Stimulated activated CD8-positive, alpha-beta memory T cell treated with anti-CD3 and anti-CD28 coated beads, Interleukin-4, amount 100 ng/mL, for 1 hour (primary cell): ENCODE data around the gene HSD17B11.
"Not testable (repeated sequence)": the region's sequence is repeated elsewhere in the genome, so short reads cannot be mapped to it uniquely, and the experiment has no call there.

Source experiments
- DNase-seq, 2 donors: peaks; one replicate each; pipeline ENCODE4 v3.0.0-alpha.2; 2020; ENCODE audit warnings: low read depth in 2 of 2, low spot score in 1 of 2

Gene HSD17B11

GRCh38 chr4:87405211-87405820 is 14.3 kb upstream of the HSD17B11 start:
- no peak for DNase-seq

- DNase-seq, result not testable (repeated sequence)
These were observed 12.7 kb upstream of the HSD17B11 start for GRCh38 chr4:87403732-87404131.

DNA sequence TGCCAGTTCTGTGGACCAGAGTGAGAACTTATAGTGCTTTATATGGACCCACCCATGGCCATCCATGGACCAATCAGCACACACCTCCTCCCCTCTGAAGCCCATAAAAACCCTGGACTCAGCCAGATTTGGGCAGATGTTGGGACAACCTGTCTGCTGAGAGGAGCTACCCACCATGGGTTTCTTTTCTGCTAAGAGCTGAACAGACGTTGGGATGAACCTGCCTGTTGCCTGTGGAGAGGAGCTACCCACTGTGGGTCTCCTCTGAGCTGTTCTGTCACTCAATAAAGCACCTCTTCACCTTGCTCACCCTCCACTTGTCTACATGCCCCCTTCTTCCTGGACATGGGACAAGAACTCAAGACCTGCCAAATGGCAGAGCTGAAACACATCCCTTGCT is 9.0 kb upstream of the HSD17B11 start:
- no peak for DNase-seq

DNA sequence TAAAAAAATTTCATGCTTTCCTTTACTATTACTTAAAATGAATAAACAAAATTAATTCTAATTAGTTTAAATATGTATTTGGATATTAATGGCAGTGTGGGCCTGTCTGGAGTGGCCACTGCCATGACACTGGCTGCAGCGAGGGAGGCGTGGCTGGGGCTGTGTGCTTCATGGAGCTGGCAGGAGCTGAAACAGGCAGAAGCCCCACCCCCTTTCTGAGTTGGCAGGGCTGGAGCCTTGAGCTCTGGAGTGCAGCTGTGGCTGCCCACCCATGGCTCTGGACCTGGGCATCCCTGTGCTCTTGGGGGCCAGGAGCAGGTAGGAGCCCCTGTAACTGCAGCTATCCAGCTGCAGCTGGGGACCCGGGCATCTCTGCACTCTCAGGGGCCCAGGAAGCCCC is 8.2 kb upstream of the HSD17B11 start:
- no peak for DNase-seq

- DNase-seq, result not testable (repeated sequence)
These were observed 4.9 kb upstream of the HSD17B11 start for GRCh38 chr4:87395851-87396250.

- not testable (repeated sequence) for DNase-seq
These were observed 4.1 kb upstream of the HSD17B11 start for GRCh38 chr4:87395073-87395472.

GRCh38 chr4:87392183-87392582 is 1.2 kb upstream of the HSD17B11 start:
- no peak for DNase-seq

- no peak for DNase-seq
These were observed 627 bp upstream of the HSD17B11 start for GRCh38 chr4:87391576-87392054.

DNA sequence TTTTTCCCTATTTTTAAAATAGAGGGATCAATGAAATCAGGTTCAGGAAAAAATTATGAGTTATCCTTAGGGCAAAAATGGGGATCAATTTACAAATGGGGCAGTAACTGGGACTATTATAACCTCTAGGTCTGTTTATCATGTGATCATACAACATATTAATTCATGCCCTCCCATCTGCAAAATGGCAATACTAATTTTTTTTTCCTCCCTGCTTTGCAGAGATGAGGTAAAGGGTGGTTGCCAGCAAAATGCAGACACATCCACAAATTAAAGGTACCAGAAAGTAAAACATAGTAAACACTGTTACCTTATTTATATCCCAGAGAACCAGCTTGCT is 467 bp downstream of the HSD17B11 start:
- DNase-seq, result no peak

DNA sequence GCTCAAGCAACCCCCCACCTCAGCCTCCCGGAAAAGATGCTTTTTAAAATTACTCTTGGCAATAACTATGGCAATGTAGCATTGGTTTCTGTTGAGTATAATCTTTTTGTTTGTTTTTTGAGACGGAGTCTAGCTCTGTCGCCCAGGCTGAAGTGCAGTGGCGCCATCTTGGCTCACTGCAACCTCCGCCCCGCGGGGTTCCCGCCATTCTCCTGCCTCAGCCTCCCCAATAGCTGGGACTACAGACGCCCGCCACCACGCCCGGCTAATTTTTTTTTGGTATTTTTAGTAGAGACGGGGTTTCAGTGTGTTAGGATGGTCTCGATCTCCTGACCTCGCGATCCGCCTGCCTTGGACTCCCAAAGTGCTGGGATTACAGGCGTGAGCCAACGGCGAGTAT is 933 bp downstream of the HSD17B11 start:
- not testable (repeated sequence) for DNase-seq

- no peak for DNase-seq
These were observed 2.1 kb downstream of the HSD17B11 start for GRCh38 chr4:87388901-87389300.

GRCh38 chr4:87387237-87387636 is 3.8 kb downstream of the HSD17B11 start:
- DNase-seq, result no peak

GRCh38 chr4:87384466-87385132 is 6.4 kb downstream of the HSD17B11 start:
- DNase-seq, result not testable (repeated sequence)

- no peak for DNase-seq
These were observed 8.1 kb downstream of the HSD17B11 start for GRCh38 chr4:87382931-87383330.

DNA sequence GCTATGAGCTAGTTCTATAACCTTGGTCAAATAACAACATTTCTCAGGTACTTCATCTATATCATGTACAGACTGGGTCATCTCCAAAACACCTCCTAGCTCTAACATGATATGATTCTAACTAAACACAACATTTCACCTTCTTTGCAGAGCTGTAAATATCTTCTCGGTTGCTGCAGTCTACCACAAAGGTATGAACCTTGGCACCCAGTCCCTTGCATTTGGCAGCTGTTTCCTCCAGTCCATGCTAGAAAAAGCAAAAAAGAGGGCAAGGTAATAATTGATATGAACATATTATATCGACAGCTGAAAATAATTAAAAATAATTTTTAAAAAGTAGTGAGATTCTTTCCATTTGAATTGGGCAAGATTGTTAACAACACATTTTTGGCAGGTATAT is 8.9 kb downstream of the HSD17B11 start:
- DNase-seq, result no peak

- DNase-seq, result no peak
These were observed 13.2 kb downstream of the HSD17B11 start for GRCh38 chr4:87377816-87378215.

- DNase-seq, result no peak
These were observed 15.2 kb downstream of the HSD17B11 start for GRCh38 chr4:87375719-87376291.

DNA sequence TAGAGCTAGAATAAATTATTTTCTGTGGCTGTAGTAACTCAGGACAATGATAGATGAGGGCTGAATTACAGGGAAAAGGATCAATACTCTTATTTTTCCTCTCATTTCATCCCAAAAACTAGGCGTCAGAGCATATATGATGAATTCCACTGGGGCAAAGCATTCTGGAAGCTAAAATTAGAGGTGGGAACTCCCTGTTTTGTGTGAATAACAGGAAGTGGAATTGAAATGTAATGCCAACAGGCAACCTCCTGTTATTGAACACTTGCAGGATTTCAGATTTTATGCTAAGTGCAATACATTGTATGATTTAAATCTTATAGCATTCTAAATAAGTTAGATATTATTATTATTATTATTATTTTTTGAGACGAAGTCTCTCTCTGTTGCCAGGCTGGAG is 20.9 kb downstream of the HSD17B11 start:
- DNase-seq, result no peak

- DNase-seq, result no peak
These were observed 24.3 kb downstream of the HSD17B11 start for GRCh38 chr4:87366521-87367162.

- no peak for DNase-seq
These were observed 25.6 kb downstream of the HSD17B11 start for GRCh38 chr4:87365348-87365747.

- DNase-seq, result no peak
These were observed 27.4 kb downstream of the HSD17B11 start for GRCh38 chr4:87363552-87363951.

- DNase-seq, result no peak
These were observed 30.6 kb downstream of the HSD17B11 start for GRCh38 chr4:87360338-87360935.
